Activated naive CD8-positive, alpha-beta T cell treated with anti-CD3 and anti-CD28 coated beads for 36 hours (primary cell): Measurements from ENCODE around the gene COL21A1. TPM values are rescaled to one million over a fixed set of nuclear protein-coding genes. Genes with fewer than 3 reads are reported as not detected.
"Not testable (repeated sequence)": the region's sequence is repeated elsewhere in the genome, so short reads cannot be mapped to it uniquely, and the experiment has no call there.

ENCODE experiments used
- DNase-seq: peaks from one replicate; pipeline ENCODE4 v3.0.0; 2021
- H3K27ac Mint-ChIP-seq: one replicate; pipeline ENCODE4 v1.8.0; 2022; ENCODE audit warnings: mild to moderate bottlenecking, moderate library complexity, mixed read lengths
- H3K27me3 Mint-ChIP-seq: one replicate; pipeline ENCODE4 v1.8.0; 2022; ENCODE audit warnings: mild to moderate bottlenecking, mixed read lengths
- H3K36me3 Mint-ChIP-seq: one replicate; pipeline ENCODE4 v1.8.0; 2021; ENCODE audit warnings: mild to moderate bottlenecking, mixed read lengths
- H3K4me1 Mint-ChIP-seq: one replicate; pipeline ENCODE4 v1.8.0; 2021; ENCODE audit warnings: mixed read lengths
- H3K4me3 Mint-ChIP-seq: one replicate; pipeline ENCODE4 v1.8.0; 2022; ENCODE audit warnings: mild to moderate bottlenecking, moderate library complexity, mixed read lengths
- H3K9me3 Mint-ChIP-seq: one replicate; pipeline ENCODE4 v1.8.0; 2022; ENCODE audit warnings: mixed read lengths
- total RNA-seq, 2 experiments: library from RNA; stranded (reverse); gene quantifications; one replicate each; pipeline ENCODE4 v1.2.3, GENCODE V29; 2021

The COL21A1 gene
- total RNA-seq, 2 experiments from 2014 or later: not detected

- H3K9me3 Mint-ChIP-seq, DNase-seq, H3K4me1 Mint-ChIP-seq, H3K4me3 Mint-ChIP-seq, H3K36me3 Mint-ChIP-seq, H3K27ac Mint-ChIP-seq, H3K27me3 Mint-ChIP-seq: not testable (repeated sequence)
Observed at GRCh38 chr6:56260593-56260992, 13.2 kb upstream of the COL21A1 start.

- no peaks in the 10 kb centered on the region for H3K9me3 Mint-ChIP-seq
- H3K27me3 Mint-ChIP-seq: no peaks in the 10 kb centered on the region
- H3K36me3 Mint-ChIP-seq: no peaks in the 10 kb centered on the region
- DNase-seq: no peak
- no peak overlapping the region for H3K27ac Mint-ChIP-seq
- H3K4me3 Mint-ChIP-seq: no peak overlapping the region
- H3K4me1 Mint-ChIP-seq: no peaks in the 10 kb centered on the region
Observed at GRCh38 chr6:56259234-56260077, 12.1 kb upstream of the COL21A1 start.

- Mint-ChIP-seq H3K27ac (no peak overlapping the region), H3K9me3 (no peaks in the 10 kb centered on the region), H3K36me3 (no peaks in the 10 kb centered on the region), H3K27me3 (no peaks in the 10 kb centered on the region), H3K4me3 (no peak overlapping the region), H3K4me1 (no peaks in the 10 kb centered on the region)
- no peak for DNase-seq
Observed at GRCh38 chr6:56255349-56255748, 8.0 kb upstream of the COL21A1 start.

DNA sequence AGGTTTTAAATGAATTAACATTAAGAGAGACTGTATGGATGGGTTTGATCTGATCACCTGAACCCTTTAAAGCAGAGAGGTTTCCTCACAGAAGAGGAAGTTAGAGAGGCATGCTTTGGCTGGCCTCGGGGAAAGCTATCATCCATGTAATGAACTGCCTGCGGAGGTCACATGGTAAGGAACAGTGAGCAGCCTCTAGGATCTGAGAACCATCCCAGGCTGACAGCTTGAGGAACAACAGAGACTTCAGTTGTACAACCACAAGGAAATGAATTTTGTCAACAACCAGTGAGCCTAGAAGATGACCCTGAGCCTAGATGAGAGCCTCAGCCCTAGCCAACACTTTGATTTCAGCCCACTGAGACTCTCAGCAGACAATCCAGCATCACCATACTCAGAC, 2.9 kb upstream of the COL21A1 start:
- Mint-ChIP-seq H3K27ac (no peak overlapping the region), H3K9me3 (no peaks in the 10 kb centered on the region), H3K4me3 (no peak overlapping the region), H3K27me3 (peaks cover 4% of the 10 kb centered on the region), H3K36me3 (no peaks in the 10 kb centered on the region), H3K4me1 (no peaks in the 10 kb centered on the region)
- no peak for DNase-seq

DNA sequence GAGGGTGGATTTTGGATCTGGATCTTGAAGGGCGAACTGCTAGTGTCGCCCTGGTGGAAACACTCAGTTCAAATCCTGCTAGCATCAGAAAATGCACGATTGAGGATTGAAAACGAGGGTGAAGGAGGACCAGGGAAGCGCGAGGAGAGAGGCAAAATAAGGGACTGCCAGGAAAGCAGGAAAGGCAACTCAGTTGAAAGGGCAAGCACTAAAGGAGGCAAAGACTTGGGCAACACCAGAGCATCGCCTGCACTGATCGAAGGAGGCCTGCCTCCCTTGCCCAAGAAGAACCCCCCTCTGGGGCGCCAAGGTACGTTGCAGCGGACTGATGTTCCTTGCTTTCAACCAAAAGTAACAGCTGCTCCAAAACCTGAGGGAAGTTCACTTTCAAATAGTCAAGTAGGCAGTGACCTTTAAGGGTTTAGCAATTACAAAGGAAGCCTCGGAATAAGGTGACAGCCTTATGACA, 308 bp upstream of the COL21A1 start:
- Mint-ChIP-seq H3K36me3 (no peaks in the 10 kb centered on the region), H3K27me3 (peaks cover 4% of the 10 kb centered on the region), H3K4me1 (no peaks in the 10 kb centered on the region), H3K27ac (no peak overlapping the region), H3K9me3 (no peaks in the 10 kb centered on the region), H3K4me3 (no peak overlapping the region)
- DNase-seq: no peak

DNA sequence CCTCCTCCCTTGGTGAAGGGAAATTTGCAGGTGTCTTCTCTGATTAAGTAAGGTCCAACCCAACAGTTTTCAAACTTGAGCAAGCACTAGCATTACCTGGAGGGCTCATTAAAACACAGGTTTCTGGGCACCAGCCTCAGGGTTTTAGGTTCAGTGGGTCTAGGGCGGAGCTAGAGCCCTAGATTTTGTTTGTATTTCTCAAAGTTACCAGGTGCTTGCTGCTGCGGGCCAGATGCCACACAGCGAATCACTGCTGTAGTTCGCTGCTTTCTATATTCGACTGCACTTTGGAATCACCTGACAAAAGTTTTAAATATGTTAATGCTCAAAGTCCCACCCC, 869 bp downstream of the COL21A1 start:
- Mint-ChIP-seq H3K27me3 (peaks cover 4% of the 10 kb centered on the region), H3K4me3 (no peak overlapping the region), H3K36me3 (no peaks in the 10 kb centered on the region), H3K9me3 (no peaks in the 10 kb centered on the region), H3K27ac (no peak overlapping the region), H3K4me1 (no peaks in the 10 kb centered on the region)
- no peak for DNase-seq

DNA sequence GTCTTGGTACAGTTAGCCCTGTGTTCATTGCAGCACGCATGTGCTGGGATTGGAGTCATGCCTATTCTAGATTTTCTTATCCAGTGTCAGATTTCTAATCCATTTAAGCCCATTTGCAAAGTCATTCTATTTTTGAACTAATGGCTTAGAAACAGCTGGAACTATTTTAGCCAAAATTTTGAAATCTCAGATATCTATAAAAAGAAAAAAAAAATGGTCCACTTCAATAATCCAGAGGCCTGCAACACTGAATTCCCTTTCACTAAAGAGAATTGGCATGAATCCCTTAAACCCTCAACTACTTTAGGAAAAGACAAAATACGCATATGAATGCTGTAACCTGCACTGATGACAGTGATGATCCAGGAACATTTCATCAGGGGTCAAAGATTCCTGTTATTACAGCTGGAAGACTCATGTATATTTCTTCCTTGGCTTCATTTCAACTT, 1.5 kb downstream of the COL21A1 start:
- Mint-ChIP-seq H3K36me3 (no peaks in the 10 kb centered on the region), H3K27ac (no peak overlapping the region), H3K4me3 (no peak overlapping the region), H3K4me1 (no peaks in the 10 kb centered on the region), H3K27me3 (peaks cover 4% of the 10 kb centered on the region), H3K9me3 (no peaks in the 10 kb centered on the region)
- DNase-seq: no peak

- Mint-ChIP-seq H3K4me1 (no peaks in the 10 kb centered on the region), H3K4me3 (no peak overlapping the region), H3K36me3 (no peaks in the 10 kb centered on the region), H3K27ac (no peak overlapping the region), H3K9me3 (no peaks in the 10 kb centered on the region), H3K27me3 (peaks cover 4% of the 10 kb centered on the region)
- no peak for DNase-seq
Observed at GRCh38 chr6:56244528-56245253, 2.7 kb downstream of the COL21A1 start.

GRCh38 chr6:56244089-56244488, 3.3 kb downstream of the COL21A1 start:
- Mint-ChIP-seq H3K4me3 (no peak overlapping the region), H3K9me3 (no peaks in the 10 kb centered on the region), H3K27me3 (peaks cover 4% of the 10 kb centered on the region), H3K4me1 (no peaks in the 10 kb centered on the region), H3K36me3 (no peaks in the 10 kb centered on the region), H3K27ac (no peak overlapping the region)
- no peak for DNase-seq

DNA sequence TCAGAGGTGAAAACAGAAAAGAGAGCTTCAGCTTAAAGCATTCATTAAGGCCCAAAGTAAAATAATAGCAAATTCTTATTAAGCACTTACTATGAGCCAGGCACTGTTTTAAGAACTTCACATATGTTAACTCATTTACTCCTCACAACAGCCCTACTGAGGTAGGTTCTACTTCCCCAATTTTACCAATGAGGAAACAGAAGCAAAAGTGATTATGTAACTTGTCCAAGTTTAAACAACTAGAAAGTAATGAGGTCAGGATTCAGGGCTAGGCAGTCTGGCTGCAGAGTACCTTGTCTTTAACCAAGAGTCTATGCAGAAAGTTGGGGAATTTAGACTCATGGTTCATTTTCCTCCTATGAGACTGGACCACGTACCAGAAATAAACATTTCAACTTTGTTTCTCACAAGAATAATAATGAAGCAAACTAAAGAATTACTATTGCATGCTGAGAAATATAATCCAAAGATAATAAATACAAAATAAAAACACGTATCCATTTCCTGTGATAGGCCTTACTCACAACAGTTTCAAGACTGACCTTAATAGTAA, 3.8 kb downstream of the COL21A1 start:
- no peak overlapping the region for H3K27ac Mint-ChIP-seq
- H3K4me3 Mint-ChIP-seq: no peak overlapping the region
- no peaks in the 10 kb centered on the region for H3K36me3 Mint-ChIP-seq
- no peaks in the 10 kb centered on the region for H3K9me3 Mint-ChIP-seq
- H3K27me3 Mint-ChIP-seq: peaks cover 4% of the 10 kb centered on the region
- DNase-seq: no peak
- H3K4me1 Mint-ChIP-seq: no peaks in the 10 kb centered on the region

GRCh38 chr6:56242346-56242745, 5.0 kb downstream of the COL21A1 start:
- no peaks in the 10 kb centered on the region for H3K9me3 Mint-ChIP-seq

DNA sequence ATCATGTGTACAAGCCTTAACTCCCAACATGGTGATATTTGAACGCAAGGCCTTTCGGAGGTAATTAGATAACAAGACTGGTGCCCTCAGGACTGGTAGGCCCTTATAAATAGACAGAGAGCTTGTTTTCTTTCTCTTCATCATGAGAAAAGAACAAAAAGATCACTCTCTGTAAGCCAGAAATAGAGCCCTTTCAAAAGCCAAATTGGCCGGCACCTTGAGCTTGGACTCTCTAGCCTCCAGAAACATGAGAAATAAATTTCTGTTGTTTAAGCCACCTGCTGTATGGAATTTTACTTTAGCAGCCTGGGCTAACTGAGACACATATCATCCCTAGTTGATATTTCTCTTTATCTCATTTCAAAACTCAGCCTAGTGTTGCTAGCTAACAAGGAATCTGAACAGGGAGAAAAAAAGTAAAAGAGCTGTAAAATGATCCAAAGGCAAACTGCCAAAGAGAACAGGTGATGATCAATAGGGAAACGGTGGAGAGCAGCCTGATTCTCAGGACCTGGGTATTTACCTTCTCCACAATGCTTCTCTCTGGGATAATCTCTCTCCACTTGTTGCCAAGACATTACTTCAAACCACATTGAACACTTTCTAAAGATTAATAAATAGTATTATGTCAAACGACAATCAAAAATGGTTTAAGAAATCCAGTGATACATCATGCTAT, 6.1 kb downstream of the COL21A1 start:
- no peaks in the 10 kb centered on the region for H3K27me3 Mint-ChIP-seq
- no peak for DNase-seq
- no peaks in the 10 kb centered on the region for H3K36me3 Mint-ChIP-seq
- H3K9me3 Mint-ChIP-seq: no peaks in the 10 kb centered on the region
- H3K4me1 Mint-ChIP-seq: no peaks in the 10 kb centered on the region
- H3K27ac Mint-ChIP-seq: no peak overlapping the region
- H3K4me3 Mint-ChIP-seq: no peak overlapping the region

More at GRCh38 chr6:56242346-56242745, 5.0 kb downstream of the COL21A1 start:
- H3K27me3 Mint-ChIP-seq: no peaks in the 10 kb centered on the region
- no peak overlapping the region for H3K27ac Mint-ChIP-seq
- H3K36me3 Mint-ChIP-seq: no peaks in the 10 kb centered on the region
- no peak overlapping the region for H3K4me3 Mint-ChIP-seq
- no peaks in the 10 kb centered on the region for H3K4me1 Mint-ChIP-seq
- DNase-seq: no peak

- H3K27me3 Mint-ChIP-seq: no peaks in the 10 kb centered on the region
- no peaks in the 10 kb centered on the region for H3K9me3 Mint-ChIP-seq
- no peaks in the 10 kb centered on the region for H3K4me1 Mint-ChIP-seq
- H3K36me3 Mint-ChIP-seq: no peaks in the 10 kb centered on the region
- no peak overlapping the region for H3K27ac Mint-ChIP-seq
- no peak for DNase-seq
- H3K4me3 Mint-ChIP-seq: no peak overlapping the region
Observed at GRCh38 chr6:56238352-56238751, 9.0 kb downstream of the COL21A1 start.

DNA sequence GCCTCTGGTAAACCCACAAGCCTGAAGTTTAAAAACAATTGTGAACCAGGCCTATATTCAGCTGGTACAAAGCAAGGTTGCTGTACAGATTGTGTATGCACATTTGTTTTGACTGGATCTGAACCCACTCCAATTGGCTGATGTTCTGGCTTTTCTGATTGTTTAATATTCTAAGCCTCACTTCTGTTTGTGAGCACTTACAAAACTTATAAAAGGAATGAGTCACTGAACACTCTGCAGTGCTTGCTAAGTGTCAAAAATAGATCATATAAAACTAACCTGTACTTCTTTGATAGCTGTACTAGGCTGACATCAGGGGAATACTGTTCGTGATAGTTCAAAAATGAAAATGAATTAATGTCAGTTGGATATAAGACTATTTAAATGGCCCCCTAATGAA, 12.1 kb downstream of the COL21A1 start:
- no peaks in the 10 kb centered on the region for H3K4me1 Mint-ChIP-seq
- no peaks in the 10 kb centered on the region for H3K9me3 Mint-ChIP-seq
- no peaks in the 10 kb centered on the region for H3K36me3 Mint-ChIP-seq
- no peak overlapping the region for H3K27ac Mint-ChIP-seq
- no peaks in the 10 kb centered on the region for H3K27me3 Mint-ChIP-seq
- no peak for DNase-seq
- H3K4me3 Mint-ChIP-seq: no peak overlapping the region

GRCh38 chr6:56232436-56232835, 14.9 kb downstream of the COL21A1 start:
- no peak for DNase-seq
- Mint-ChIP-seq H3K4me3 (no peak overlapping the region), H3K9me3 (peaks cover 3% of the 10 kb centered on the region), H3K4me1 (no peaks in the 10 kb centered on the region), H3K36me3 (no peaks in the 10 kb centered on the region), H3K27me3 (no peaks in the 10 kb centered on the region), H3K27ac (no peak overlapping the region)
